Measurements from ENCODE around the gene AGTRAP. TPM values are rescaled to one million over a fixed set of nuclear protein-coding genes. Genes with fewer than 3 reads are reported as not detected.

AGTRAP gene
- total and polyA plus RNA-seq, 2 of the 8 experiments (the other 6 are each of a cell fraction or from before 2014, with no cell fraction given): 69.7 to 192 TPM

- no peak for DNase-seq (ENCODE audit: low read depth in 1 of 2, low spot score in 2 of 2)
- Histone ChIP-seq H3K56ac (replicated peaks; ENCODE audit: insufficient read length, low read depth, low read length) (no peak overlapping the region), H3K4me3 (ENCODE audit: extremely low read depth in 1 of 4, insufficient read depth in 2 of 4, low read depth in 3 of 4, low read length in 4 of 4) (no peak overlapping the region), H4K8ac (ENCODE audit: extremely low read depth, insufficient read depth, low read length) (no peak overlapping the region), H3K18ac (ENCODE audit: extremely low read depth, low read length) (peak overlapping the region; percentile 2; the same call in 1 of the 2 replicates), H2BK15ac (ENCODE audit: low read length) (peak overlapping the region; percentile 76; the same call in 1 of the 2 replicates), H3K4ac (replicated peaks; ENCODE audit: insufficient read length, low read depth, low read length) (peak overlapping the region; percentile 17), H2BK5ac (ENCODE audit: low read depth, low read length) (peak overlapping the region; percentile 55; the same call in 1 of the 2 replicates), H3K23me2 (ENCODE audit: low read depth, low read length) (peaks cover 6% of the 10 kb centered on the region), H3K79me2 (ENCODE audit: control insufficient read depth in 1 of 2, insufficient read depth in 2 of 2, low read length in 2 of 2) (peaks cover 6 to 12% of the 10 kb centered on the region in 2 experiments; a peak in 2 of 4 replicates), H2BK120ac (replicated peaks; ENCODE audit: low read depth, low read length) (peak overlapping the region; percentile 10), H3K4me2 (ENCODE audit: insufficient read depth in 1 of 2, low read depth in 2 of 2, low read length in 2 of 2) (peak overlapping the region; percentile 7 to 21; a peak in 2 of 4 replicates), H3K4me1 (replicated peaks in 1 of 4; ENCODE audit: control insufficient read depth in 3 of 4, insufficient read depth in 4 of 4, low read length in 3 of 4) (peaks cover 7 to 51% (median 34%) of the 10 kb centered on the region in 4 experiments), H3K79me1 (ENCODE audit: low read depth, low read length) (peaks cover 9% of the 10 kb centered on the region), H3K27ac (ENCODE audit: low read depth, low read length) (no peak overlapping the region), H3K9ac (replicated peaks in 1 of 4; ENCODE audit: extremely low read depth in 1 of 4, low read depth in 3 of 4, low read length in 3 of 4) (no peak overlapping the region), H4K5ac (ENCODE audit: insufficient read length, low read depth, low read length) (no peak overlapping the region), H3K9me3 (ENCODE audit: insufficient read depth in 2 of 2, low read depth in 1 of 2, low read length in 1 of 2) (no peaks in the 10 kb centered on the region), H2BK20ac (ENCODE audit: low read length) (peak overlapping the region; percentile 94), H3K14ac (ENCODE audit: insufficient read length) (no peak overlapping the region), H3K36me3 (ENCODE audit: control insufficient read depth in 2 of 4, insufficient read depth in 4 of 4, low read length in 3 of 4) (peaks cover 0 to 6% (median 0%) of the 10 kb centered on the region in 4 experiments; a peak in 1 of 8 replicates), H2AFZ (ENCODE audit: low read length) (no peak overlapping the region; the same call in 1 of the 2 replicates), H2AK5ac (ENCODE audit: low read depth, low read length) (peak overlapping the region; percentile 95), H3K27me3 (replicated peaks in 1 of 4; ENCODE audit: control insufficient read depth in 3 of 4, extremely low read depth in 1 of 4, insufficient read depth in 3 of 4, low read length in 3 of 4) (no peaks in the 10 kb centered on the region; a peak in 1 of 7 replicates), H3K23ac (ENCODE audit: insufficient read length) (no peak overlapping the region), H4K91ac (replicated peaks; ENCODE audit: insufficient read length, low read length) (peak overlapping the region; percentile 50), H2BK12ac (ENCODE audit: low read depth, low read length) (peak overlapping the region; percentile 91; the same call in 1 of the 2 replicates), H4K20me1 (replicated peaks in 1 of 2; ENCODE audit: control insufficient read depth in 1 of 2, insufficient read depth in 2 of 2, low read length in 2 of 2) (peaks cover 0 to 7% of the 10 kb centered on the region in 2 experiments)
- TF ChIP-seq NANOG (IDR thresholded peaks at IDR 0.05; ENCODE audit: insufficient read depth, low read depth, low read length, poor library complexity, severe bottlenecking): no peak
- TF ChIP-seq FOSL1 (IDR thresholded peaks at IDR 0.05; ENCODE audit: insufficient read depth, low read depth, low read length): no peak
- no peak for TF ChIP-seq JUN (IDR thresholded peaks at IDR 0.05; ENCODE audit: low read depth, low read length)
- TF ChIP-seq TAF1 (IDR thresholded peaks at IDR 0.05; ENCODE audit: low read depth, low read length): no peak
- no peak for TF ChIP-seq CBX8 (IDR thresholded peaks at IDR 0.05; ENCODE audit: borderline replicate concordance, low read depth, low read length)
- TF ChIP-seq CEBPB (IDR thresholded peaks at IDR 0.05; ENCODE audit: low read depth, low read length): no peak
- no peak for TF ChIP-seq NRF1 (IDR thresholded peaks at IDR 0.05; ENCODE audit: low read depth, low read length)
- TF ChIP-seq PHF8 (conservative IDR thresholded peaks at IDR 0.05; ENCODE audit: low read depth, low read length): no peak
- no peak for TF ChIP-seq SRF (IDR thresholded peaks at IDR 0.05; ENCODE audit: low read depth, low read length)
- ChIA-PET POLR2A (ENCODE audit: partially characterized antibody) (interaction anchor here (1.0 to 14.6 kb wide), 6 partner anchors 11 to 84 kb away, joined by 4 to 329 read pairs (median 8); partner anchors contain the start of genes DRAXIN, FBXO44, FBXO6 and MAD2L2), CTCF (ENCODE audit: partially characterized antibody) (interaction anchor here (1.3 to 9.2 kb wide), 7 partner anchors 8 to 58 kb away, joined by 3 to 266 read pairs (median 13); partner anchors contain the start of genes DRAXIN and MAD2L2)
- 86% methylated on average over 8 of the region's 8 CpGs; no CpG with 5 or more reads in 1 of the 2 experiments for WGBS, 2 experiments (ENCODE audit: extremely low coverage in 1 of 2, insufficient coverage in 1 of 2, insufficient read length in 1 of 2, insufficient replicate concordance in 2 of 2, low coverage in 1 of 2, low lambda C conversion rate in 2 of 2, missing lambda C conversion rate in 1 of 2)
- FAIRE-seq: no peak
Observed at GRCh38 chr1:11703357-11704193, 32.4 kb upstream of the AGTRAP start.

Measured in H1 (cell line).